ENCODE results near the gene ICAM5.

DNA sequence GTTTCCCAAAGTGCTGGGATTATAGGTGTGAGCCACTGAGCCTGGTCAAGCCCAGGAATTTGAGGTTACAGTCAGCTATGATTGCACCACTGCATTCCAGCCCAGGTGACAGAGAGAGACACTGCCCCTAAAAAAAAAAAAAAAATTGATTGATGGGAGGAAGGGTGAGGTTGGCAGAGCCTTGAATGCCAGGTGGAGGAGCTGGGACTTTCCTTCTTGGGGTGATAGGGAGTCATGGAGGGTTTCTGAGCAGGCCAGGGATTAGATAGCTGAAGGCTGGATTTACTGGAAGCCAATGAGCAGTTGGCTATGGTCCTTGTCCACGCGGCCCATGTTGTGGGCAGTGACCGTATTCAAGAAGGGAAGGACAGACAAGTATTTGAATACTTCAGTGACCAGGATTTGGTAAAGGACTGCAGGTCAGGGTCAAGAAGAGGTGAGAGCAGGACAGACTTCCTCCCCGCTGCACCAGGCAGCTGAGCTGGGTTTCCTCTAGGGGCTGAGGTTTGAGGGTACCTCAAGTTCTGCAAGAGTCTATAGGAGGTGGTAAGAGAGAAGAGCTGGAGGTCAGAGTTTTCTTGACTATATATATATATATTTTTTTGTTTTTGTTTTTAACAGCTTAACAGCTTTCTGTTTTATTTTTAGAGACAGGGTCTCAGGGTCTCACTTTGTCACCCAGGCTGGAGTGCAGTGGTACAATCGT, 9.9 kb upstream of the ICAM5 start:
- TF ChIP-seq, protein P1, sequence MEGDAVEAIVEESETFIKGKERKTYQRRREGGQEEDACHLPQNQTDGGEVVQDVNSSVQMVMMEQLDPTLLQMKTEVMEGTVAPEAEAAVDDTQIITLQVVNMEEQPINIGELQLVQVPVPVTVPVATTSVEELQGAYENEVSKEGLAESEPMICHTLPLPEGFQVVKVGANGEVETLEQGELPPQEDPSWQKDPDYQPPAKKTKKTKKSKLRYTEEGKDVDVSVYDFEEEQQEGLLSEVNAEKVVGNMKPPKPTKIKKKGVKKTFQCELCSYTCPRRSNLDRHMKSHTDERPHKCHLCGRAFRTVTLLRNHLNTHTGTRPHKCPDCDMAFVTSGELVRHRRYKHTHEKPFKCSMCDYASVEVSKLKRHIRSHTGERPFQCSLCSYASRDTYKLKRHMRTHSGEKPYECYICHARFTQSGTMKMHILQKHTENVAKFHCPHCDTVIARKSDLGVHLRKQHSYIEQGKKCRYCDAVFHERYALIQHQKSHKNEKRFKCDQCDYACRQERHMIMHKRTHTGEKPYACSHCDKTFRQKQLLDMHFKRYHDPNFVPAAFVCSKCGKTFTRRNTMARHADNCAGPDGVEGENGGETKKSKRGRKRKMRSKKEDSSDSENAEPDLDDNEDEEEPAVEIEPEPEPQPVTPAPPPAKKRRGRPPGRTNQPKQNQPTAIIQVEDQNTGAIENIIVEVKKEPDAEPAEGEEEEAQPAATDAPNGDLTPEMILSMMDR (IDR thresholded peaks at IDR 0.05) = no peak
- TF ChIP-seq POLR2AphosphoS5 (IDR thresholded peaks at IDR 0.05) = no peak
- TF ChIP-seq POLR2A (IDR thresholded peaks at IDR 0.05) = no peak

All from prostate gland (tissue), 2 donors.